NOMO-1 treated with DMSO at 0.1 percent for 48 hours (cell line): Measurements from ENCODE around the gene NIFK.
"Not testable (repeated sequence)": the region's sequence is repeated elsewhere in the genome, so short reads cannot be mapped to it uniquely, and the experiment has no call there.

Experiments used
- DNase-seq: peaks from one replicate; lab custom pipeline; 2025; ENCODE audit not compliant: unreplicated experiment; lab: John Stamatoyannopoulos, UW

The NIFK gene

GRCh38 chr2:121696410-121696930 is 40.2 kb downstream of the NIFK start:
- DNase-seq, result no peak

GRCh38 chr2:121695171-121695451 is 41.6 kb downstream of the NIFK start:
- no peak for DNase-seq

GRCh38 chr2:121694398-121695170 is 42.1 kb downstream of the NIFK start:
- DNase-seq, result no peak

GRCh38 chr2:121690572-121690971 is 46.1 kb downstream of the NIFK start:
- not testable (repeated sequence) for DNase-seq

- no peak for DNase-seq
Measured at GRCh38 chr2:121690095-121690494, 46.6 kb downstream of the NIFK start.

- no peak for DNase-seq
Measured at GRCh38 chr2:121689356-121689755, 47.3 kb downstream of the NIFK start.

- no peak for DNase-seq
Measured at GRCh38 chr2:121688820-121689219, 47.9 kb downstream of the NIFK start.

GRCh38 chr2:121686902-121687301 is 49.8 kb downstream of the NIFK start:
- DNase-seq, result no peak

- no peak for DNase-seq
Measured at GRCh38 chr2:121686218-121686617, 50.5 kb downstream of the NIFK start.

GRCh38 chr2:121682396-121683298 is 54.0 kb downstream of the NIFK start:
- DNase-seq, result no peak

- no peak for DNase-seq
Measured at GRCh38 chr2:121677855-121678254, 58.8 kb downstream of the NIFK start.
